GM19395 (cell line): ENCODE data around the gene IRF2BPL.
A peak's percentile ranks its signal among the peaks of the same experiment; 100 is the strongest.

Experiments
- ATAC-seq: cut with Tn5 transposase; IDR thresholded peaks from one replicate; pipeline ENCODE4 v1.9.1; 2021; ENCODE audit warnings: mild to moderate bottlenecking, moderate library complexity; ENCODE audit not compliant: unreplicated experiment

Gene IRF2BPL

DNA sequence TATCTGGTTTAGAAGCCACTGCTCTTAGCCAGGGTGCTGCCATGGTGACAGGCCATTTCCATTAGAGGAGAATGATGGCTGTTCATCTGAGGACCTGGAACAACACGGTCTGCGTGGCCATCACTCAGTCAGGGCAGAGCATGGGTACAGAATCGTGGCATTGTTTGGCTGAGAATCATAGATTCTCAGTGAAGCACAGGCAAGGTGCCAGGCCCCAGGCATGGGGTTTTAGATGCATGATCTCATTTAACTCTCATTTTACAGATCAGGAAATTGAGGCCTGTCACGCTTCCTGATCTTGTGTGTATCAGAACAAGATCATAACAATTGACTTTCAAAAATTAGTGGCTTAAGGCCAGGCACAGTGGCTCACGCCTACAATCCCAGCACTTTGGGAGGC lies 26.8 kb upstream of the IRF2BPL start:
- ATAC-seq = no peak

DNA sequence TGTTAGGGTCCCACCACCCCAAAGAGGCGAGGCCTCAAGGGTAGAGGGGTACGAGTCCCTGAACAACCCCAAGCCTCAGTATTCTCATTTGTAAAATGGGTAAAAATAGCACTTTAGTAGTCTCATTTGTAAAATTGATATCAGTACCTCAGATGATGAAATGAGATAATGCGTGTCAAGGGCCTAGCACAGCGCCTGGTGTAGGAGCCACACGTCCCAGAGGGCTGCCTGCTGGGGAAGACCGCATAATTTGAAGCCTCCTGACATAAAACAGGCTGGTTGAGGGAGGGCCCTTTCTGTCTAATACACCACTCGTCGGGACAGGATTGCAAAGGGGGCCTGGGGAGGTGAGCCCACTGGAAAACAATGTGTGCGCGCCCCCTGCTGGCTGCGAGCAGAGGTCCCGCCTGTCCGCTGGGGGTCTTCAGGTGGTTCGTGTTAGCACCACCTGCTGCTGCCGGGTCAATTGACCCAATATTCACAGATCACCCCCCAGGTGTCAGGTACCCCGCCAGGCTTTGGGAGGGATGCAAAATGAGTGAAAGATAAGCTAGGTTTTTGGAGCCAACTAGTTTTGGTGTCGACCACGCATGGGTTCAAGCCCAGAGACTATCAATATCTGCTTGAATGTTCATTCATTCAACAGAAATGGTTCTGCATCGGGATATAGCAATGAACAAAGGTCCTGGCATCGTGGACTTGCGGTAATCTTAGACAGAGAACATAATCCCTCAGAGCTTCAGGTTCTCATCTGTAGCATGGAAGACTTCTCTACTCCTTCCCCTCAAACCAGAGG lies 24.7 kb upstream of the IRF2BPL start:
- peak; percentile 78 for ATAC-seq

DNA sequence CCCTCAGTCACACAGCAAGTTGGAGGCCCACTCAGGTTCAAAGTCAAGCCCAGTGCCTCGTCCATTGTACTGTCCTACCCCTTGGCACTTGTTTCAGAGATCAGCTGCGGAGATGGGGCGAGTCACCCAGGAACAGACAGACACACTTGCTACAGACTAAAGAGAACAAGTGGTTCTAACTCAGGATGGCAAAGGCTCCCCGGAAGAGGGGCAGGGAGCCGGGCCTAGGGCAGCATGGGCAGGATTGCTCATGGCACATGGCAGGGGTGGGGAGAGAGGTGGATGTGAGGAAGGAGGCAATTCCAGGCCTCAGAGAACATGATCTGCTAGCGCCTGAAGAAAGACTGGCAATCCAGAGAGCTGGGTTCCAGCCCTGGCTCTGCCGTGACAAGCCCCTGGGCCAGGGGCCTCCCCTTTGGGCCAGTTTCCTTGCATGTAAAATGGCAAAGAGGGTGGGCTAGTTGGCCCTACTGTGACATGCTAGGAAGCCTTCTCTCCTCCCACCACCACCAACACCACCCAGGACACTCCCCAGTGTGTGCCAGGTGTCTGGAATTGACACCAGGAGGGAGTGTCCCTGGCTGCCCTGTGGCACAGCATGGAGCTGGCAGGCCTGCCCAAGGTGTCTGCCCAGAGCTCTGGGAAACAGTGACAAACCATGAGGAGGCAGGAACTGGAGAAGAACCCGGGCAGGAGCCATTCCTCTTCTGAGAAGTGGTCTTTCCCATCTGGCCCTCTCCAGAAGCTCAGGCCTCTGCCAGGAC lies 24.0 kb upstream of the IRF2BPL start:
- ATAC-seq = no peak

DNA sequence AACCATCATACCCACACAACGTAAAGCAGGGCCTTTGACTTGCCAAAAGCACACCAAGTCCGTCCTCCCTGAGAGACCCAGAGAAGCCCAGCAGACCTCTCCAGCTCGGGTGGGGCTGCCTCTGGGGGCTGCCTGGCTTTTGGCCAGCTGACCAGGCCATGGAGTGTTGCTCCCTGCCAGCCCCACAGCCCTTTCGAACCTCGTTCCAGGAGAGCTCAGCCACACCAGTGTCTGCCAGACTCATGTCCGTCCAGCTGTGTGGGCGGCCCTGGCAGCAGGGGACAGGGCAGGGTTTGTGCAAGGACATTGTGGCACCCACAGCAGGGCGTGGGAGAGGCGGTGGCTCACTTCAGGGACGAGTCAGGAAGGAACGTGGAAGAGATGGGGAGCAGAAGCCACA lies 22.6 kb upstream of the IRF2BPL start:
- no peak for ATAC-seq

DNA sequence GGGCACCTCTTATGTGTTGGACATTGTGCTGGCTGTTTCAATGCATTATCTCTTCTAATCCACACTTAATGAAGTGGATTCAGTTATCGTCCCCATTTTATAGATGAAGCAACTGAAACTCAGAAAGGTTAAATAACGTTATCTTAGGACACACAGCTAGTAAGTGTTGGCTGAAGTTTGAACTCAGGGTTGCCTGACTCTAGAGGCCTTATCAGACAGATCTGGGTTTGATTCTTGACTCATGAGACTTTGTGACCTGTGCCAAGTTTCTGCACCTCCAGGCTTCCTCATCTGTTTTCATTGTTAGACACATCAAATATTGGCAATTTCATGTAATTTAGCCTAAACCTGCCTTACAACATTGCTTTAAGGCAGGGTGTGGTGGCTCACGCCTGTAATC lies 18.2 kb upstream of the IRF2BPL start:
- no peak for ATAC-seq

DNA sequence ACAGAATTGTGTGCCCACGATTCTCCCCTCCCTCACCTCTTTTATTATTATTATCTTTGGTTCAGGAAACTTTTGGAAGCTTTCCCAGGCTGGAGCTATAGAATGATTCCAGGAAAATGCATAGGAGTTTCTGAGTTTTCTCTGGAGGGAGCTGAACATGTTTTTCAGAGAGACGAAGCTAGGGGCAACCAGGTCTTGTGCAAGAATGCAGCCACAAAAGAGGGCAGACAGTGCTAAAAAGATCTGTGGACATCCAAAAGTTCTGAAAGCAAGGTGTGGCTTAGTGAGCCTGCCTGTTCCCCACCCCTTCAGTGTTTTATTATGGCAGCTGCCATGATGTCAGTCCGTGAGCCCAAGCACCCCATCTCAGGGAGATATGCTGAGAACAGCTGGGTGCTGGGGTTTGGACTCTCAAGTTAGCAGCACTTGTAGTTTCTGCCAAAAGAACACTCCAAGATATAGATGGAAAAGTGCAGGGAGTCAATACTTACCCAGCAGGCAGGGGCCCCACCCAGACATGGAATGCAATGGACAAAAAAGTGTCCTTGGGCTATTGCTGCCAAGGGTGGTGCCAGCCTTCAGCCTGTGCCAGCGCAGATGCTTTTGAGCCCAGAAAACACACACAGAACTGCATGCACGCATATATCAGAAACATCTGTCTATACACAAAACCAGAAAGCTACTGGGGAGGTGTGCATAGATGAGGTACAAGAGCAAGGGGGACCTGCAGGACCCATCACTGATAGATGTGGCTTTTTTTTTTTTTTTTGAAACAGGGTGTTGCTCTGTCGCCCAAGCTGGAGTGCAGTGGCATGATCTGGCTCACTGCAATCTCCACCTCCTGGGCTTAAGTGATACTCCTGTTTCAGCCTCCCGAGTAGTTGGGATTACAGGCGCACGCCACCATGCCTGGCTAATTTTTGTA lies 17.0 kb upstream of the IRF2BPL start:
- no peak for ATAC-seq

DNA sequence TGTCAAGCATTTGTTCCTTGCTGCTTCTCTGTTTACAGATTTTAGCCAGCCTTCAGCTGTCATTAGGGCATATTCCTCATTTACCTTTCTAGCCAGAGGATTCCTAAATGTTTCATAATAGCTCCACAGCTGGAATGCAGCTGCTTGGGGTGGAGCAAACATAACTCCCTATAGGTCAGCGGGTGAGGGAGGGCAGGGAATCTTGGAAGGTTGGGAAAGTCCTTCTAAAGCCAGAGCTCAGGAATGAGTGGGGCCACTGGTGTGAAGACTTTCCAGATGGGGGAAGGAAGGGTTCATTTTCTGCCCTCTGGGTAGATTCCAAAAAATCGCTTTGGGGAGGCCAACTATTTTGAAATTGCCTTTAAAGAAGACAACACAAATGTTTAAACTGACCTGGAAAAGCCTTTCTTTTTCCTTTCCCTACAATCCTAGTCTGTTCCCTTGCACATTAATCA lies 16.3 kb upstream of the IRF2BPL start:
- no peak for ATAC-seq

DNA sequence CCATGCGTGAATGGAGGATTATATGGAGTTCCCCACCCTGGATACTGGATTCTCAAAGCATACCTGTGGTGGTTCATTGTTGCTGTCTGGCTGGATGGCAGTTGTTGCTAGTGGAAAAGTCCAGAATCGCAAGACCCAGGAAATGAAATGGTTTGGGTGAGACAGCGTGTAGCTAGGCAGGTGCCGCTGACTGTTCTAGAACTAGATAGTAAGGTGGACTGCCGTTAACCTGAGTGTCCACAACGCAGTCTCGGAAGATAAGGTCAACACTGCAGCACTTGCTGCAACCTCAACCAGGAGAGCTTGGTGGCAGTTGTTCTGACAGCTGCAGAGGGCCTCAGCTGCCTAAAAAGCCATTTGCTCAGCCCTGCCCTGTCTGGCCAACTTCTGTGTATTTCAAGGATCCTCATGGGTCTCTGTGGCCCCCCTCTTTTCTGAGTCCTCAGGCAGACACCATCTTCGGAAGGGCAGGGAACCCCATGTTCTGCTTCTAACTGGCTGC lies 15.5 kb upstream of the IRF2BPL start:
- no peak for ATAC-seq

DNA sequence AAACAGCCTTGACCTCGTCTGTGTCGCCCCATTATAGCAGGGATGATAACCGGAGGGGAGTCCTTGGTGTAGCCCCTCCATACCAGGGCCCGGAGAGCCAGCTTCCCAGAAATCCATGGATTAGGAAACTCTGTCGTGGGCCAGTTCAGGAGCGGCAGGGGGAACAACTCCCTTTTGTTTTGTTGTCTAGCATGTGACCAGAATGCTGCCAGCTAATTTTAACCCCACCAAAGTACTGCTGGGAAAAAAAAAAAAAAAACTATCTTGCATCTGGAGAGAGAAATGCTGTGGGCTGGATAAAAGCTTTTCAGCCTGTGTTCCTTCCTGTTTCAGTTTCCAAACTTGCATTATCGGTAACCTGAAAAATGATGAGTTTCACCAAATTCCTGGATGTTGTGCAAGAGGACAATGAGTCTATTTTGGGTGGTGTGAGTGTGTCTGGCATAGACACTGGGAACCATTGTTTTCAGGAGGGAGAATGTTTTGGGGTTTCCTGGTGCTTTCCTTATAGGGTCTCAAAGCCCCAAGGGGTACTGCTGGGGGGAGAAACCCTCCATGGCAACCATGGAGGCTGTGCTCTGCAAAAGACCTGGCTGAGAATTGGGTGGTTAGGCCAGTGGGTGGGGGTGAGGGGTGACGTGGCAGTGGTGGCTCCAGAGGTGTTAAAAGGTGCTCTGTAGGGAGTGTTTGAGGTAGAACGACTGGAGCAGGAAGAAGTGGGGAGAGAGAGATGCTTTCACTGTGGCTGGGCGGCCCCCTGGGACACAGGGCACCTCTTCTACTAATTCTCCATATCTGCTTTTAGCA lies 14.9 kb upstream of the IRF2BPL start:
- no peak for ATAC-seq

DNA sequence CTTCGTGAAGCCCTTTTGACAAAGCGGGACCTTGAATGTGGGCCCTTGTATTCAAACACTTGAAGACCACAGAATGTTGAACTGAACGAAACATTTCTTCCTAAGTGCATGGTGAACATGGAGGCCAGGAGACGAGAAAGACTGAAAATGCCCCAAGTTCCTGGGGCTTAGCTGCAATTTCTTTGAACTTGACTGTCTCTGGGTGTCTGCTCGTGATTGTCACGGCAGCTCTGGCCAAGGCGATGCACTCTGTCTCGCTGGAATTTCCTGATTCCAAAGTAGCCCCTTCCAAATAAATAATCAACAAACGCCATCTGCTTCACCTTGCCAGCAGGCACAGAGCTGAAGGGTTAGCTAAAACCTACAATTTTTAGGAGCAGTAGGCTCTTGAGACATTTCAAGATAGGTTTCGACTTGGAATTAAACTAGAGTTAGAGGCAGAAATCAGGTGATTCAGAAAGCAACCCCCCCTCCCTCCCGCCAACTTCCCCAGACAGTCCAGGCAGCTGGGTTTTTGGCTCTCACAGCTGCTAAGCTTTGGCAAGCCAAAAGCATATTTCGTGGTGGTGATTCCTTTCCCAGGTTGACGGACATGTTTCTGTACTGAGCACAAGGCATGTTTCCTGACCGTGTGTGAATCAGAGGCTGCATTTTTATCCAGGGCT lies 13.5 kb upstream of the IRF2BPL start:
- ATAC-seq = no peak

DNA sequence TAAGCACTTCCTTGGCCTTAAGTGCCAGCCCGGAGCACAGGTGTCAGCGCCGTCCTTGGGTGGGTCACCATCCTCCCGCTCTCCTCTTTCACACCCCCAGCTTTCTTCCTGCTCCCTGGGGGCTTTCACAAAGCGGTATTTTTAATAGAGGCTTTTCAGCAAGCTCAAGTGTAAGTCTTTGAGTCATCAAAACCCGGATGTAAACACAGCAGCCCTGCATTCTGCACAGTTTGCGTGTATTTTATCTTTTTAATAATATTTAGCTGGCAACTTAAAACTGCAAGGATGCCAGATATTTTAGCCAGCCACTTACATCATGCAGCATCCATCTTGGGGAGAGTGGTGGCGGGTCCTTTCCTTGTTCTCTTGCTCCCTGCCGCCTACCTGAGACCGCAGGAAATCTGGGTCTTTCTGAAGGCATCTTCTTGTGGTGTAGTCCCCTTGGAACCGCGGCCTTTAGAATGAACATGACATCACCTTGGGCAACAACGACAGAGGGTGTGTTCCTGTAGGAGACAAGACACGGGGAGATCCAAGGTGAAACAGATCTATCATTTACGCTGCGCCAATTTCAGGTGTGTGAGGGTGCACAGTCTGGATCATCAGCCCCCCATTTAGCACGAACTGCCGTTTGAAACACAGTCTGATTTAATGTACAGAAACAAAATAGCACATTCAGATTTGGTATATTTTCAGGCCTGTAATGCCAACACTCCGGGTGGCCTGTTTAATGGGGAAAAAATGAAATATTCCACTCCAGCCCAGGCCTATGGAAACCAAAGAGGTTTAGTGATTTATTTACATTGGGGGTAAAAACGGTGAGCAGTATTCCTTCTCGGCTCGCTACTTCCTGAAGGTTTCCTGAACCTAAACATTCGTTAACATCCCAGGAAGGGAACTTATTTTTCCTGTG lies 12.5 kb upstream of the IRF2BPL start:
- ATAC-seq = peak; percentile 21

DNA sequence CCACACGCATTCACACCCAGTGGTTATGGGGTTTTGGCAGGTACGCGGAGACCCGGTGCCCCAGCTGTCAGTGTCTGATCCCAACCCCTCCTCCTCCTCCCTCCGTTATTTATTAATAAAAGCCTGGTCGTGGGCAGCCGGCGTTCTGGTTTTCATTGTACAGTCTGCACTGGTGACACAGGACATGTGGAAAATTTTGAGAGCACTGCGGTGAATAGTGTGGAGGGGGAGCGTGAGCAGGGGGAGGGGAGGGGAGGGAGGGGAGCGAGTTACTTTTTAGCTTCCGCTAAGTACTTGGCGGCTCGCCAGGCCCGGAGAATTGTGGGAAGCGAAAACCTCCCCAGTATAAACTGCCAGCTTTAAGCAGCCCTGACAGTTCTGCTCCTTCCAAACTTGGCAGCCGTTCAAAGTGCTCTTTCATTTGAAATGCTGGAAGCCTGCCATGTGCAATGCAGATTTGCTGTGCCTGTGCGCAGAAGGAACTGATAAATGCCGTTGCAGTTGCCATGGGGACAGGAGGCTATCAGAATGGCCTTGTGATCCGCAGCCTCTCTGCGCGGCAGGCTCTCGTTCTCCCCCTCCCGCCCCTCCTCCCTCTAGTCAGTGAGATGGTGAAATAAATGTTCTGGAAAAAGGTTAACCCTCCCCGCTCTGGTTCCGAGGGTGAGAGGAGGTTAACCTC lies 11.7 kb upstream of the IRF2BPL start:
- ATAC-seq = peak; percentile 61

DNA sequence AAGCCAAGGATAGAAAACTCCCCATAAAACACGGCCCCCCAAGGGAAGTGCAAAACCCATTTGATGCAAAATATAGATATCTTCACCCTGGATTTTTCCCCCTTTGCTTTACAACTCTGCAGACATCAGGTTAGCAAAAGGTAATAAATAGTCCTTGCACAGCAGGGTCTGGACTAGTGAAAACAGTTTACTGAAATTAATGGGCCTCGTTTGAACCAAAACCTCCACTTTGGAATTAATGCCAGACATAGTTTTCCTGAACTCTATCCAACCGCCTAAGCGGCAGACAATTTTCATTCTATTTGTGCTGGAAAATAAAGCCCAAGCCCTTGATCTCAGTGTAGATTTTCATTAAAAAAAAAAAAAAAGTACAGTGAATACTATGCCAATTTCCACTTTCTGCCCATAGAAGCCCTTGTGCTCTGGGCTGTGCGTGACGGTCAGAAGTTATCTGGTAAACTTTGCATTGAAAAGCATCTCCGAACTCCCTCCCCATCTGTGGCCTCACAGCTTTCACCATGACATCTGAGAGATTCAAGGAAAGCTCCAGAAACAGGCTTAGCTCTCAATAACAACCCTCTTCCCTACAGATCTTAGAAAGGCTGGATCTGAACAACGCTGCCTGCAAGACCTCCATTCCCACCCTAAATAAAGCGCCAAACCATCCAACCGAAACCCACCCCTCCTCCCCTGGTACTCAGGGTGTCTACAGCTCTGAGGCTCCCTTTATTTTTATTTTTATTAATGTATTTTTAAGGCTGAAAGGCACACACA lies 11.0 kb upstream of the IRF2BPL start:
- no peak for ATAC-seq

DNA sequence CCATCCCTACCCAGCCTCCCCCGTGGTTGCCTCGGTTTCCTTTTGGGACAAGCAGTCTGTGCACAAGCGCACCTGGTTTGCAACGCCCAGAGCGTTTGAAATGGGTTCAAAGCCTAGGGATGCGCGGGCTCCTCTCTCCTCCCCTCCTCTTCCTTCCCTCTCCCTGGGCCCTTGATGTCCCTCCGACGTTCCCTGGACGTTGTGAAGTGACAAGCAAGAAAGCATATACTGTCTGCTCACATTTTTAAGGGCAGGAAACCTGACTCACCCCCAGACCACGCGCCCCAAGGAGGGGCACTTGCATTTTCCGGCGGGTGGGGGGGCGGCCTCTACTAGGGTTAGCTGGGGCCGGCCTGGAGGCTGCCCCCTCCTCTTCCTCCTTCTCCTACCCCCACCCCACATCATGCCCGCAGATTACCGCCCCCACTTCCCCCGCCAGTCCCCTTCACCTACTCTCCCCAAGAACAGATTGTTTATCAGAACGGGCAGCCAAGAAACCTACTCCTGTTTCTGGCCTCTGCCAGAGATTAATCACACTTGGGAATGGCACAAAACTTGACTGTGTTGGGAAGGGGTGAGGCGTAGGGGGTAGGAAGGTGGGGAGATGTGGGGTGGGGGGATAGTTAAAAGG lies 9.5 kb upstream of the IRF2BPL start:
- ATAC-seq = no peak

DNA sequence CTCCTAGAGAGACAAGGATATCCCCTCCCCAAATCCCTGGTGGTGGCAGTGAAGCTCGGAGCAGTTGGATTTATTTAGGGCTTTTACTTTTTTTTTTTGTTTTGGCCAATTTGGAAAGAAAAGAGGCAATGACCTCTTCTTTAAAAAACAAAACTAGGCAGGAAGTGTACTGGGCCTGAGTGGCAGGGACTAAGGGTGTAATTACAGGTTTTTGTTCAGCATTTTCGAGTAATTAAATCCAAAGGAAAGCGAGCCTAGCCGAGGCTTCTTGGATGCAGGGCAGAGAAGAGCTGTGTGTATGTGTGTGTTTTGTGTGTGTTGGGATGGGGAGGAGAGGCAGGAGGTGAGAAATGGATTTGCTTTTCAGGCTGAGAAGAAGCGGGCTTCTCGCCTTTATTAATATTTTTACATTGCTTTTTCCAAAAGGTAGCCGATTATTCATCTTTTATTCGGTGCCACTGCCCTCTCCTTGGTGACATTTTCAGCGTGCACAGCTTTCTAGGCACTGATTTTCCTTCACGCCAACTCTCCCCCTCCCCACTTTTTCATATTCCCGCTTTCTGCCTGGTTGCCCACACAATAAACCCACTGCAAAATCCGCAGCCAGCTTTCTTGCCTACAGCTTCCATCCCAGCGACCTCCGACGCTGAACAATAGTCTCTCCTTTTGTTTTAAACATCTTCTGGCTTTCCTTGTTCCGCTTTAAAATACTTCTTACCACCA lies 8.9 kb upstream of the IRF2BPL start:
- ATAC-seq = no peak
